Measurements from ENCODE around the gene SMAD9.

DNA sequence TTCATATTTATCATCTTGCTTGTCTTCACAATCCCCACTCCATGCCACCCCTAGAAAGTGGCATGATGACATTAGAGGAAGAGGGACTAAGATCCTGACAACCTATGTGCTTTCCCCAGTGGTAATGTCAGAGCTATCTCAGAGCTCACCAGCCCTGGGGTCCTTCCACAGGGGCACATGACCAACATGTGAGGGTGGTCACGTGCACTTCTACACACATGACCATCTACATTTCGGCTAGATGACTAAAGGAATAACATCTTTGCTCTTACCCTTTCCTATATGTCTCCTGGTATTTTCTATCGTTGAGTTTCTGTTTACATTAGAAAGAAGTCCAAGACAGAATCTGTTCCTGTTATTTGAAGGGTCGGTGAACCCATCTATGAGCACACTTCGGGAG, 54.8 kb downstream of the SMAD9 start:
- TF ChIP-seq, protein P1, sequence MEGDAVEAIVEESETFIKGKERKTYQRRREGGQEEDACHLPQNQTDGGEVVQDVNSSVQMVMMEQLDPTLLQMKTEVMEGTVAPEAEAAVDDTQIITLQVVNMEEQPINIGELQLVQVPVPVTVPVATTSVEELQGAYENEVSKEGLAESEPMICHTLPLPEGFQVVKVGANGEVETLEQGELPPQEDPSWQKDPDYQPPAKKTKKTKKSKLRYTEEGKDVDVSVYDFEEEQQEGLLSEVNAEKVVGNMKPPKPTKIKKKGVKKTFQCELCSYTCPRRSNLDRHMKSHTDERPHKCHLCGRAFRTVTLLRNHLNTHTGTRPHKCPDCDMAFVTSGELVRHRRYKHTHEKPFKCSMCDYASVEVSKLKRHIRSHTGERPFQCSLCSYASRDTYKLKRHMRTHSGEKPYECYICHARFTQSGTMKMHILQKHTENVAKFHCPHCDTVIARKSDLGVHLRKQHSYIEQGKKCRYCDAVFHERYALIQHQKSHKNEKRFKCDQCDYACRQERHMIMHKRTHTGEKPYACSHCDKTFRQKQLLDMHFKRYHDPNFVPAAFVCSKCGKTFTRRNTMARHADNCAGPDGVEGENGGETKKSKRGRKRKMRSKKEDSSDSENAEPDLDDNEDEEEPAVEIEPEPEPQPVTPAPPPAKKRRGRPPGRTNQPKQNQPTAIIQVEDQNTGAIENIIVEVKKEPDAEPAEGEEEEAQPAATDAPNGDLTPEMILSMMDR (IDR thresholded peaks at IDR 0.05), result no peak
- TF ChIP-seq RAD21 (IDR thresholded peaks at IDR 0.05; ENCODE audit: low read length) (no peak), YY1 (IDR thresholded peaks at IDR 0.05; ENCODE audit: low read depth) (no peak), GABPA (IDR thresholded peaks at IDR 0.05; ENCODE audit: low read depth) (no peak), RXRA (IDR thresholded peaks at IDR 0.05; ENCODE audit: borderline replicate concordance, low read depth) (no peak), SMC3 (IDR thresholded peaks at IDR 0.05; ENCODE audit: low read depth, low read length) (no peak), NFIC (IDR thresholded peaks at IDR 0.05; ENCODE audit: borderline replicate concordance) (no peak), TAF1 (IDR thresholded peaks at IDR 0.05; ENCODE audit: borderline replicate concordance, low read depth, low read length) (no peak), POLR2AphosphoS5 (IDR thresholded peaks at IDR 0.05; ENCODE audit: low read depth, low read length) (no peak), FOXJ3 (CRISPR knock-in tag; IDR thresholded peaks at IDR 0.05) (no peak)
- TF ChIP-seq, protein P2, sequence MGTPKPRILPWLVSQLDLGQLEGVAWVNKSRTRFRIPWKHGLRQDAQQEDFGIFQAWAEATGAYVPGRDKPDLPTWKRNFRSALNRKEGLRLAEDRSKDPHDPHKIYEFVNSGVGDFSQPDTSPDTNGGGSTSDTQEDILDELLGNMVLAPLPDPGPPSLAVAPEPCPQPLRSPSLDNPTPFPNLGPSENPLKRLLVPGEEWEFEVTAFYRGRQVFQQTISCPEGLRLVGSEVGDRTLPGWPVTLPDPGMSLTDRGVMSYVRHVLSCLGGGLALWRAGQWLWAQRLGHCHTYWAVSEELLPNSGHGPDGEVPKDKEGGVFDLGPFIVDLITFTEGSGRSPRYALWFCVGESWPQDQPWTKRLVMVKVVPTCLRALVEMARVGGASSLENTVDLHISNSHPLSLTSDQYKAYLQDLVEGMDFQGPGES (IDR thresholded peaks at IDR 0.05; ENCODE audit: low read depth, low read length), result no peak
- TF ChIP-seq, protein P3, sequence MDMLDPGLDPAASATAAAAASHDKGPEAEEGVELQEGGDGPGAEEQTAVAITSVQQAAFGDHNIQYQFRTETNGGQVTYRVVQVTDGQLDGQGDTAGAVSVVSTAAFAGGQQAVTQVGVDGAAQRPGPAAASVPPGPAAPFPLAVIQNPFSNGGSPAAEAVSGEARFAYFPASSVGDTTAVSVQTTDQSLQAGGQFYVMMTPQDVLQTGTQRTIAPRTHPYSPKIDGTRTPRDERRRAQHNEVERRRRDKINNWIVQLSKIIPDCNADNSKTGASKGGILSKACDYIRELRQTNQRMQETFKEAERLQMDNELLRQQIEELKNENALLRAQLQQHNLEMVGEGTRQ (IDR thresholded peaks at IDR 0.05; ENCODE audit: borderline replicate concordance, low read depth, low read length), result no peak
